B cell (primary cell): ENCODE results near the gene TWIST2. TPM values are rescaled to one million over a fixed set of nuclear protein-coding genes. Genes with fewer than 3 reads are reported as not detected.

Experiments
- ATAC-seq: fragments of 200-7000 bp; cut with Tn5 transposase; one replicate; pipeline ENCODE4 v1.10.0; 2021; ENCODE audit warnings: low read depth, mild to moderate bottlenecking, moderate number of reproducible peaks, moderate library complexity
- CTCF ChIA-PET: fragments of 350-600 bp; sonication (Branson Sonifier 250); formaldehyde crosslinking; loops from one replicate; lab custom pipeline; 2021; ENCODE audit warnings: antibody characterized with exemption, inconsistent platforms; lab: Charles Lee
- POLR2A ChIA-PET: fragments of 350-600 bp; sonication (Branson Sonifier 250); formaldehyde crosslinking; loops from one replicate; lab custom pipeline; 2021; ENCODE audit warnings: antibody characterized with exemption; lab: Charles Lee
- DNase-seq: peaks from one replicate; pipeline ENCODE4 v3.0.0; 2013
- H2AFZ ChIP-seq: 2 replicates; pipeline ENCODE4 v1.6.1; 2012; ENCODE audit warnings: mild to moderate bottlenecking, low read depth, low read length; ENCODE audit not compliant: insufficient read depth, poor library complexity, severe bottlenecking
- H3K27ac ChIP-seq, 2 donors: 1 replicate in 1 of 2; 2 replicates in 1 of 2; pipeline ENCODE4 v1.5.1; 2012 to 2013; ENCODE audit warnings: low read length in 2 of 2, mild to moderate bottlenecking in 2 of 2, moderate library complexity in 1 of 2
- H3K27me3 ChIP-seq, 4 experiments: fragments of 200-600 bp in 1 of 4; sonication (generic) in 1 of 4; replicated peaks in 1 of 4; 1 replicate in 2 of 4; 2 replicates in 2 of 4; pipeline versions ENCODE4 v1.6.1 to v1.7.0; 2013 to 2016; ENCODE audit warnings: low read length in 3 of 4, mild to moderate bottlenecking in 2 of 4, mixed read lengths in 1 of 4, moderate library complexity in 1 of 4; ENCODE audit not compliant: insufficient read depth in 4 of 4, control insufficient read depth in 3 of 4; ENCODE audit errors: control extremely low read depth in 1 of 4
- H3K36me3 ChIP-seq, 2 experiments: replicated peaks in 1 of 2; 1 replicate in 1 of 2; 2 replicates in 1 of 2; pipeline versions ENCODE4 v1.6.1 to v1.7.1; 2013; ENCODE audit warnings: low read length in 1 of 2; ENCODE audit not compliant: insufficient read depth in 2 of 2, control insufficient read depth in 1 of 2; ENCODE audit errors: control extremely low read depth in 1 of 2, extremely low read depth in 1 of 2
- H3K4me1 ChIP-seq, 2 donors: fragments of 200-600 bp in 1 of 2; sonication (generic) in 1 of 2; 1 replicate in 1 of 2; 2 replicates in 1 of 2; pipeline versions ENCODE4 v1.5.1 to v1.6.1; 2013 to 2017; ENCODE audit warnings: low read length in 2 of 2; ENCODE audit not compliant: control insufficient read depth in 2 of 2, insufficient read depth in 2 of 2
- H3K4me2 ChIP-seq: replicated peaks from 2 replicates; pipeline ENCODE3; 2012; ENCODE audit warnings: mild to moderate bottlenecking, low read depth, low read length; ENCODE audit not compliant: poor library complexity, severe bottlenecking
- H3K4me3 ChIP-seq, 5 experiments: fragments of 200-600 bp in 1 of 5; sonication (generic) in 1 of 5; 1 replicate in 3 of 5; 2 replicates in 2 of 5; pipeline versions ENCODE4 v1.5.1 to v1.7.0; 2011 to 2016; ENCODE audit warnings: low read length in 4 of 5, mild to moderate bottlenecking in 4 of 5, low read depth in 2 of 5, control low read depth in 1 of 5, moderate library complexity in 1 of 5; ENCODE audit not compliant: insufficient read depth in 1 of 5; ENCODE audit errors: control extremely low read depth in 1 of 5, extremely low read depth in 1 of 5
- H3K79me2 ChIP-seq: fragments of 200-600 bp; sonication (generic); one replicate; pipeline ENCODE4 v1.6.0; 2016; ENCODE audit warnings: low read length; ENCODE audit not compliant: control insufficient read depth, insufficient read depth
- H3K9ac ChIP-seq: fragments of 200-600 bp; sonication (generic); 2 replicates; pipeline ENCODE4 v1.6.1; 2017; ENCODE audit warnings: mild to moderate bottlenecking, low read length, moderate library complexity
- H3K9me3 ChIP-seq, 3 donors: one replicate each; pipeline versions ENCODE4 v1.6.1 to v1.7.1; 2013; ENCODE audit warnings: low read length in 2 of 3; ENCODE audit not compliant: control insufficient read depth in 2 of 3, insufficient read depth in 1 of 3; ENCODE audit errors: control extremely low read depth in 1 of 3
- H4K20me1 ChIP-seq: 2 replicates; pipeline ENCODE4 v1.6.0; 2012; ENCODE audit warnings: mild to moderate bottlenecking, low read length; ENCODE audit not compliant: insufficient read depth, control insufficient read depth, poor library complexity, severe bottlenecking
- H3K27ac Mint-ChIP-seq: one replicate; pipeline ENCODE4 v1.8.0; 2021; ENCODE audit warnings: mixed read lengths
- H3K27me3 Mint-ChIP-seq: one replicate; pipeline ENCODE4 v1.8.0; 2021; ENCODE audit warnings: mixed read lengths
- H3K4me1 Mint-ChIP-seq: one replicate; pipeline ENCODE4 v1.8.0; 2021; ENCODE audit warnings: mixed read lengths
- H3K4me3 Mint-ChIP-seq: one replicate; pipeline ENCODE4 v1.8.0; 2021; ENCODE audit warnings: mixed read lengths
- H3K9me3 Mint-ChIP-seq: one replicate; pipeline ENCODE4 v1.8.0; 2022; ENCODE audit warnings: mixed read lengths; ENCODE audit not compliant: insufficient read depth
- CTCF ChIP-seq: fragments of 200-600 bp; IDR thresholded peaks from one replicate; pipeline ENCODE4 v1.8.0; 2022; ENCODE audit warnings: antibody characterized with exemption, mild to moderate bottlenecking
- EZH2 ChIP-seq: IDR thresholded peaks from 2 replicates; pipeline ENCODE4 v1.6.1; 2012; ENCODE audit warnings: borderline replicate concordance, low read depth, mild to moderate bottlenecking, moderate library complexity, low read length; ENCODE audit not compliant: insufficient read depth, poor library complexity, severe bottlenecking
- WGBS: methylation state at CpG from one replicate; pipeline ENCODE4 v1.1.5; 2013; ENCODE audit warnings: missing lambda C conversion rate; ENCODE audit not compliant: insufficient coverage; 5-methylcytosine and 5-hydroxymethylcytosine counted together
- intact Hi-C: fragments of 100-400 bp; cut with micrococcal nuclease; formaldehyde crosslinking; loops from one replicate; pipeline ENCODE4 v1.10.0; 2022
- polyA plus RNA-seq: library from polyadenylated mRNA; depleted of rRNA; stranded (reverse); fragments of >200 nt; gene quantifications from 2 replicates; pipeline ENCODE4 v1.2.3, GENCODE V29; 2012
- total RNA-seq, 2 donors: library from RNA; stranded (reverse); fragments of 120-200 nt in 1 of 2; gene quantifications; 1 replicate in 1 of 2; 2 replicates in 1 of 2; pipeline versions ENCODE4 v1.2.3 to v1.2.4, GENCODE V29; 2013 to 2022

TWIST2 gene
- total and polyA plus RNA-seq, 2 donors (not counting 1 experiment from before 2014, with no cell fraction given), result 0.07 TPM; not detected in 1

- no peaks in the 10 kb centered on the region for H3K79me2 ChIP-seq
- no peaks in the 10 kb centered on the region for H3K4me1 Mint-ChIP-seq
- no peak overlapping the region for H3K4me3 ChIP-seq
- ChIA-PET CTCF (no interaction called here), POLR2A (no interaction called here)
- over 99% methylated on average over 9 of the region's 14 CpGs for WGBS
- H3K36me3 ChIP-seq, result no peaks in the 10 kb centered on the region
- no peak overlapping the region for H3K4me2 ChIP-seq
- H3K9me3 Mint-ChIP-seq, result no peaks in the 10 kb centered on the region
- peaks cover 0 to 9% (median 0%) of the 10 kb centered on the region in 3 donors for H3K9me3 ChIP-seq
- H3K27me3 Mint-ChIP-seq, result peaks cover 5% of the 10 kb centered on the region
- H3K4me1 ChIP-seq, result no peaks in the 10 kb centered on the region
- no peak overlapping the region for H3K4me3 Mint-ChIP-seq
- no peak for DNase-seq
- no peaks in the 10 kb centered on the region for H4K20me1 ChIP-seq
- H2AFZ ChIP-seq, result no peak overlapping the region
- intact Hi-C loops, result no loop called here
- no peak overlapping the region for H3K27ac ChIP-seq
- ATAC-seq, result no peak
- no peak for TF ChIP-seq EZH2
- H3K27me3 ChIP-seq, result no peaks in the 10 kb centered on the region
- no peak overlapping the region for H3K27ac Mint-ChIP-seq
- H3K9ac ChIP-seq, result no peak overlapping the region
Measured at GRCh38 chr2:238863231-238863630, 15.3 kb downstream of the TWIST2 start.

- ChIA-PET CTCF (no interaction called here), POLR2A (no interaction called here)
- Histone ChIP-seq H3K9me3 (peaks cover 0 to 9% (median 0%) of the 10 kb centered on the region in 3 donors), H3K9ac (no peak overlapping the region), H3K79me2 (no peaks in the 10 kb centered on the region), H3K27me3 (no peaks in the 10 kb centered on the region), H3K4me3 (no peak overlapping the region), H3K4me2 (no peak overlapping the region), H3K4me1 (no peaks in the 10 kb centered on the region), H3K36me3 (no peaks in the 10 kb centered on the region), H4K20me1 (no peaks in the 10 kb centered on the region), H3K27ac (no peak overlapping the region), H2AFZ (no peak overlapping the region)
- no peaks in the 10 kb centered on the region for H3K9me3 Mint-ChIP-seq
- H3K4me1 Mint-ChIP-seq, result no peaks in the 10 kb centered on the region
- intact Hi-C loops, result no loop called here
- no peak overlapping the region for H3K4me3 Mint-ChIP-seq
- no peak overlapping the region for H3K27ac Mint-ChIP-seq
- DNase-seq, result no peak
- H3K27me3 Mint-ChIP-seq, result peaks cover 5% of the 10 kb centered on the region
- TF ChIP-seq CTCF, result no peak
- no peak for TF ChIP-seq EZH2
- ATAC-seq, result no peak
- WGBS, result 93% methylated on average over 6 of the region's 9 CpGs
Measured at GRCh38 chr2:238863749-238864206, 15.9 kb downstream of the TWIST2 start.
